Calu3 (cell line): Measurements from ENCODE around the gene GALNTL6. TPM values are rescaled to one million over a fixed set of nuclear protein-coding genes. Genes with fewer than 3 reads are reported as not detected.

Experiments
- Bru-seq: library from RNA; stranded (reverse); fragments of 400-500 nt; gene quantifications from one replicate; lab custom pipeline; 2021; lab: Mats Ljungman, UMichigan
- BruChase-seq, 2 experiments: library from RNA; stranded (reverse); fragments of 400-500 nt; gene quantifications; one replicate each; lab custom pipeline; 2021; lab: Mats Ljungman, UMichigan
- BruUV-seq: library from RNA; stranded (reverse); fragments of 400-500 nt; replicated peaks from 2 replicates; lab custom pipeline; 2021; lab: Mats Ljungman, UMichigan
- CTCF ChIA-PET: fragments of 300-600 bp; sonication (Branson Sonifier 250); formaldehyde crosslinking; loops from one replicate; lab custom pipeline; 2022; ENCODE audit warnings: antibody characterized with exemption; lab: Charles Lee
- DNase-seq: peaks from one replicate; pipeline ENCODE4 v3.0.0; 2022
- H3K27ac Mint-ChIP-seq: one replicate; pipeline ENCODE4 v1.8.0; 2022; ENCODE audit warnings: mixed read lengths; ENCODE audit not compliant: unreplicated experiment
- H3K27me3 Mint-ChIP-seq: one replicate; pipeline ENCODE4 v1.8.0; 2022; ENCODE audit warnings: mixed read lengths; ENCODE audit not compliant: unreplicated experiment
- H3K36me3 Mint-ChIP-seq: one replicate; pipeline ENCODE4 v1.8.0; 2022; ENCODE audit warnings: mild to moderate bottlenecking, moderate library complexity, mixed read lengths; ENCODE audit not compliant: insufficient read depth, unreplicated experiment
- H3K4me1 Mint-ChIP-seq: one replicate; pipeline ENCODE4 v1.8.0; 2022; ENCODE audit warnings: mild to moderate bottlenecking, low read depth, mixed read lengths; ENCODE audit not compliant: unreplicated experiment
- H3K4me3 Mint-ChIP-seq: one replicate; pipeline ENCODE4 v1.8.0; 2022; ENCODE audit warnings: mild to moderate bottlenecking, low read depth, moderate library complexity, mixed read lengths; ENCODE audit not compliant: unreplicated experiment
- H3K9me3 Mint-ChIP-seq: one replicate; pipeline ENCODE4 v1.8.0; 2022; ENCODE audit warnings: low read depth, mixed read lengths; ENCODE audit not compliant: unreplicated experiment
- CTCF ChIP-seq: fragments of 200-600 bp; IDR thresholded peaks from one replicate; pipeline ENCODE4 v1.8.0; 2022; ENCODE audit warnings: antibody characterized with exemption; ENCODE audit not compliant: unreplicated experiment
- intact Hi-C: fragments of 100-400 bp; cut with micrococcal nuclease; formaldehyde crosslinking; loops from one replicate; pipeline ENCODE4 v1.10.0; 2022; ENCODE audit not compliant: unreplicated experiment
- long read RNA-seq: library from polyadenylated mRNA; stranded (forward); transcript quantifications from one replicate; pipeline ENCODE4 v2.0.0, GENCODE V29; 2022
- total RNA-seq: library from RNA; stranded (reverse); gene quantifications from 2 replicates; pipeline ENCODE4 v1.2.3, GENCODE V29; 2022

Gene GALNTL6
- total RNA-seq = not detected in 2 replicates
- percentile 0 among the genes with signal in this experiment for Bru-seq, nascent RNA
- percentile 0 among the genes with signal in this experiment for BruChase-seq, experiment 1, labeled RNA remaining after a 6-hour chase
- percentile 0 among the genes with signal in this experiment for BruChase-seq, experiment 2, labeled RNA remaining after a 2-hour chase
- long read RNA-seq = 0 reads

GRCh38 chr4:171812665-171813525 lies at the start of gene GALNTL6:
GALNTL6 (plus strand) TSS chr4:171813404.
- intact Hi-C loops = no loop called here
- Mint-ChIP-seq H3K4me3 (no peak within 1 kb of the TSS), H3K27ac (no peak within 1 kb of the TSS)

GRCh38 chr4:171765514-171765913 lies 47.7 kb upstream of the GALNTL6 start:
- intact Hi-C loops = no loop called here
- no peak overlapping the region for H3K27ac Mint-ChIP-seq
- no peaks in the 10 kb centered on the region for H3K27me3 Mint-ChIP-seq

More at GRCh38 chr4:171812665-171813525, at the start of gene GALNTL6:
- H3K9me3 Mint-ChIP-seq = no peaks in the 10 kb centered on the region
- H3K4me1 Mint-ChIP-seq = no peaks in the 10 kb centered on the region
- CTCF ChIA-PET = no interaction called here
- no peaks in the 10 kb centered on the region for H3K36me3 Mint-ChIP-seq
- DNase-seq = no peak
- H3K27me3 Mint-ChIP-seq = no peaks in the 10 kb centered on the region
- no TSS peak for BruUV-seq
- no peak for TF ChIP-seq CTCF

DNA sequence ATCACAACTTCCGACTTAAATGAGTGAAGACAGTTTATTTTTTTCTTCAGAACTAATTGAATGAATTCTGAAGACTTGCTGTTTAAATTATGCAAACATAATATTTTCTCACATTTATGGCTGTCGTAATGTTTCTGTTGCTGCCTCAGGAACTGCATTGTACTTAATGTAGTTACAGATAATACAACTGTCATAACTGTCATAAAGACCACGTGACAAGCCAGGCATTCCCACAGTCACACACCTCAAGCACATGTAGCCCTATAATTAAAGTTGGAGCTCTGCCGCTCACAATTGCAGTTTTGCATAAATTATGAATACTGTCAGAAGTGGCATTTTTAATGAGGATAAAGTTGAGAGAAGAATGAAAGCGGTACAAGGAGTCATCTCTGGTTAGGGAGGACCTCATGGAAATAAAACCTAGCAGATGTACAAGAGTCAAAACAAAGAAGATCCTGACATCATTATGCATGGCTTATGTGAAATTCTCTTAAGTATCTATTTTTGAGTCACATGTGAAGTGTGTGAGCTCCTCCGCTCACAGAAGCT lies 38.5 kb upstream of the GALNTL6 start:
- no peak for TF ChIP-seq CTCF
- no peaks in the 10 kb centered on the region for H3K27me3 Mint-ChIP-seq
- no TSS peak for BruUV-seq
- H3K4me3 Mint-ChIP-seq = no peak overlapping the region
- peaks cover 4% of the 10 kb centered on the region for H3K9me3 Mint-ChIP-seq
- no peaks in the 10 kb centered on the region for H3K36me3 Mint-ChIP-seq
- H3K27ac Mint-ChIP-seq = no peak overlapping the region
- DNase-seq = no peak
- CTCF ChIA-PET = no interaction called here
- no peaks in the 10 kb centered on the region for H3K4me1 Mint-ChIP-seq
- intact Hi-C loops = no loop called here

More at GRCh38 chr4:171765514-171765913, 47.7 kb upstream of the GALNTL6 start:
- BruUV-seq = no TSS peak
- no peak for TF ChIP-seq CTCF
- Mint-ChIP-seq H3K9me3 (no peaks in the 10 kb centered on the region), H3K4me3 (no peak overlapping the region), H3K36me3 (no peaks in the 10 kb centered on the region), H3K4me1 (no peaks in the 10 kb centered on the region)
- CTCF ChIA-PET = no interaction called here
- no peak for DNase-seq

- H3K4me1 Mint-ChIP-seq = no peaks in the 10 kb centered on the region
- CTCF ChIA-PET = no interaction called here
- BruUV-seq = no TSS peak
- H3K27ac Mint-ChIP-seq = no peak overlapping the region
- H3K27me3 Mint-ChIP-seq = no peaks in the 10 kb centered on the region
- no peaks in the 10 kb centered on the region for H3K36me3 Mint-ChIP-seq
- no peak overlapping the region for H3K4me3 Mint-ChIP-seq
- DNase-seq = no peak
- no peak for TF ChIP-seq CTCF
- intact Hi-C loops = no loop called here
- peaks cover 13% of the 10 kb centered on the region for H3K9me3 Mint-ChIP-seq
These were observed 33.9 kb upstream of the GALNTL6 start for GRCh38 chr4:171779301-171779700.
